HFFc6 (cell line): ENCODE measurements around the gene SCUBE3. TPM values are rescaled to one million over a fixed set of nuclear protein-coding genes. Genes with fewer than 3 reads are reported as not detected.

Experiments
- DNase-seq: peaks from one replicate; pipeline ENCODE4 v3.0.0-alpha.2; 2018
- H3K27ac Mint-ChIP-seq: 2 replicates; pipeline ENCODE4 v1.8.0; 2020; ENCODE audit warnings: mild to moderate bottlenecking, mixed read lengths
- H3K27me3 Mint-ChIP-seq: 2 replicates; pipeline ENCODE4 v1.8.0; 2021; ENCODE audit warnings: mild to moderate bottlenecking, moderate library complexity, mixed read lengths; ENCODE audit not compliant: insufficient read depth
- H3K36me3 Mint-ChIP-seq: 2 replicates; pipeline ENCODE4 v1.8.0; 2021; ENCODE audit warnings: low read depth, mixed read lengths
- H3K4me1 Mint-ChIP-seq: 2 replicates; pipeline ENCODE4 v1.8.0; 2020; ENCODE audit warnings: low read depth, mixed read lengths
- H3K4me3 Mint-ChIP-seq: 2 replicates; pipeline ENCODE4 v1.8.0; 2020; ENCODE audit warnings: mild to moderate bottlenecking, moderate library complexity, mixed read lengths
- H3K9me3 Mint-ChIP-seq: 2 replicates; pipeline ENCODE4 v1.8.0; 2020; ENCODE audit warnings: mild to moderate bottlenecking, mixed read lengths
- CTCF ChIP-seq: fragments of 200-600 bp; sonication (generic); IDR thresholded peaks from 2 replicates; pipeline ENCODE4 v1.5.0; 2021; ENCODE audit warnings: antibody characterized with exemption, mild to moderate bottlenecking
- total RNA-seq, 6 experiments: library from RNA; stranded (reverse); fragmentation: NEBNext Ultra II Directional; extraction: Animal tissue kit (Norgen Biotek cat#: 25700); gene quantifications; 2 replicates in 1 of 6; 3 replicates in 5 of 6; pipeline ENCODE4 v1.2.3, GENCODE V29; 2021

SCUBE3 gene
- total RNA-seq, 6 experiments from 2014 or later = 37.0 to 75.0 (median 44.3) TPM

DNA sequence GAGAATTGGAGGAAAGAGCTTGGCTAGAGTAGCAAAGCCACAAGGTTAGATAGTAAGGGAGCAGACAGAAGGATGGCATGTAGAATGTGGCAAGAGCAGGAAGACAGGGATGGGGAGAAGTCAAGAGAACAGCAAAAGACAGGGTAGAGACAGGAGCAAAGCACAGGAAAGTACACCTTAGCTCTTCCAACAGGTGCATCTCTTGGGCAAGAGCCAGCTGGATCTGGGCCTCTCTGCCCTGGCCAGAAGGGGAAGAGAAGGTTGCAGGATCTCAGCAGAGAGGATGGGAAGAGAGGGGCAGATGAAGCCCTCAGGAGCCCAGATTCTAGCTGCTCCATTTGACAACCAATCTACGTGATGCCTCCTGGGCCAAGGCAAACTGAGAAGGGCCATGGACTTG, 16.7 kb downstream of the SCUBE3 start:
- Mint-ChIP-seq H3K4me3 (no peak overlapping the region), H3K4me1 (peaks cover 29% of the 10 kb centered on the region), H3K27ac (no peak overlapping the region; the same call in 1 of the 2 replicates), H3K9me3 (peaks cover 5% of the 10 kb centered on the region), H3K36me3 (peaks cover 34% of the 10 kb centered on the region), H3K27me3 (peaks cover 2% of the 10 kb centered on the region)
- TF ChIP-seq CTCF = no peak
- no peak for DNase-seq

DNA sequence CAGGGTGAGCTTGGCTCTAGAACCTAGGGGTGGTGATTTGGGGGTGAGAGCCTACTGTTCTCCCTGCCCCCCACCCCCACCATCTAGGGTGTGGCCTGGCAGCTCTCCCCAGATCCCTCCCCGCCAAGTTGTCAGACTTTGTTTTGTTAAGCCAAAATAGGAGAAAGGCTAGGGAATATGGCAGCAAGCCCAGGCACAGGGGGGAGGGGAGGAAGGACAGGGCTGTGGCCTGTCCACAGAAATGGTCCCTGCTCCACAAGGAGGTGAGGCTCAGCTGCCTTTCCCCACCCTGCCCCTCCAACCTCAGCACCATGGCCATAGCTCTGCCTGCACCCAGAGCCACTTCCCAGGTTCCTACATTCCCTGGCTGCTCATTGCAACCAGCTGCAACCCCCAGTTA, 17.2 kb downstream of the SCUBE3 start:
- Mint-ChIP-seq H3K9me3 (peaks cover 5% of the 10 kb centered on the region), H3K36me3 (peaks cover 38% of the 10 kb centered on the region), H3K4me3 (no peak overlapping the region), H3K27me3 (peaks cover 2% of the 10 kb centered on the region), H3K4me1 (peaks cover 26% of the 10 kb centered on the region), H3K27ac (no peak overlapping the region)
- no peak for DNase-seq
- no peak for TF ChIP-seq CTCF

- Mint-ChIP-seq H3K36me3 (peaks cover 44% of the 10 kb centered on the region), H3K4me3 (no peak overlapping the region), H3K27me3 (peaks cover 2% of the 10 kb centered on the region), H3K27ac (no peak overlapping the region; the same call in 1 of the 2 replicates), H3K4me1 (peaks cover 23% of the 10 kb centered on the region), H3K9me3 (peaks cover 5% of the 10 kb centered on the region)
- no peak for DNase-seq
- no peak for TF ChIP-seq CTCF
Measured at GRCh38 chr6:35231563-35231962, 17.8 kb downstream of the SCUBE3 start.

DNA sequence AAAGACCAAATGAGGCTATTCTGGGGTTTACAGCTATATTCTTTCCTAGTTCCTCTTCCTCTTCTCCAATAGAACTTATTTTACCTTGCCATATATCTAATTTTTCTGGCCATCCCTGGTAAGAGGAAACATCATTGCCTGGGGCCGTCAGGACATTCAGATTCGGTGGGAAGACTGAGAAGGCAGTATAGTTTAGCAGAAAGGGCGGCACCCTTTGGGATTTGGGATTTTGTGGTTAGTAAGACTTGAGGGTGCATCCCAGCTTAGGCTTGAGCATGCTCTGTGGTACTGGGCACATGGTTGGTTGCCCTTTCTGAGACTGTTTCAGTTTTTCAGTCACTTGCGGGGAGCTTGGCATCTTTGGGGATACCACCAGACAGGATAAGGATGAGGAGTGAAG, 21.1 kb downstream of the SCUBE3 start:
- Mint-ChIP-seq H3K4me1 (peaks cover 36% of the 10 kb centered on the region), H3K4me3 (no peak overlapping the region)
- no peak for DNase-seq

GRCh38 chr6:35236223-35236622, 22.5 kb downstream of the SCUBE3 start:
- no peak overlapping the region for H3K27ac Mint-ChIP-seq
- no peak for DNase-seq
- no peak for TF ChIP-seq CTCF
- peaks cover 5% of the 10 kb centered on the region for H3K9me3 Mint-ChIP-seq
- no peak overlapping the region for H3K4me3 Mint-ChIP-seq
- peaks cover 2% of the 10 kb centered on the region for H3K27me3 Mint-ChIP-seq
- peaks cover 43% of the 10 kb centered on the region for H3K36me3 Mint-ChIP-seq
- H3K4me1 Mint-ChIP-seq = peaks cover 29% of the 10 kb centered on the region

More for the DNA sequence above, 21.1 kb downstream of the SCUBE3 start:
- Mint-ChIP-seq H3K27ac (no peak overlapping the region), H3K36me3 (peaks cover 48% of the 10 kb centered on the region), H3K9me3 (peaks cover 5% of the 10 kb centered on the region), H3K27me3 (peaks cover 2% of the 10 kb centered on the region)
- no peak for TF ChIP-seq CTCF

DNA sequence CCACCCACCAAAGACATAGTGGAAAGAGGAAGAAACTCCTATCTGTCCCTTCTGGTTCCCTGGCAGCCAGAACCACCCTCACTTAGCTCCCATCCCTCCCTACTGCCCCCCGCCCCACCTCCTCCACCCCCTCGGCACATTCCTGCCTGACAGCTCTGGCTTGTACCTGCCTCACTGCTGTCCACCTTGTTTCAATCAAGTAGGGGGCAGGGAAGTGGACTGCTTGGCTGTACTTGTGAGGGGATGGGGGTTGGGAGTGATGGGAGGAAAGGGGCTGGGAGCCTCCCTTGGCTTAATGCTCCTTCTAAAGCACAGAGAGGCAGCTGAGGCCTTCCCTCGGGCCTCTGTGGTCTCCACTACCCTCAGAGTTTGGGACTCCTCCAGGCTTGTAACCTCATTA, 23.7 kb downstream of the SCUBE3 start:
- Mint-ChIP-seq H3K4me3 (no peak overlapping the region), H3K36me3 (peaks cover 34% of the 10 kb centered on the region), H3K9me3 (peaks cover 5% of the 10 kb centered on the region), H3K4me1 (peaks cover 26% of the 10 kb centered on the region), H3K27ac (no peak overlapping the region), H3K27me3 (peaks cover 2% of the 10 kb centered on the region)
- TF ChIP-seq CTCF = no peak
- no peak for DNase-seq
